D721Med (cell line): Measurements from ENCODE around the gene ATP8A2.

ENCODE experiments used
- DNase-seq: peaks from one replicate; pipeline ENCODE4 v3.0.0; 2011; ENCODE audit warnings: low spot score; ENCODE audit not compliant: insufficient read length
- FAIRE-seq: peaks from 2 replicates; lab custom pipeline; 2011; peaks lifted over from hg19 to GRCh38; lab: Jason Lieb, UNC
- CTCF ChIP-seq: IDR thresholded peaks from 2 replicates; pipeline ENCODE4 v1.5.1; 2012; ENCODE audit warnings: mild to moderate bottlenecking, control low read depth; ENCODE audit not compliant: insufficient read depth; ENCODE audit errors: missing control alignments

The ATP8A2 gene

GRCh38 chr13:25803641-25804040, 431.9 kb downstream of the ATP8A2 start:
- no peak for TF ChIP-seq CTCF

GRCh38 chr13:25806264-25806974, 434.6 kb downstream of the ATP8A2 start:
- DNase-seq (no peak), FAIRE-seq (no peak)
- no peak for TF ChIP-seq CTCF

More at GRCh38 chr13:25803641-25804040, 431.9 kb downstream of the ATP8A2 start:
- FAIRE-seq (no peak), DNase-seq (no peak)

- no peak for TF ChIP-seq CTCF
These were observed 435.8 kb downstream of the ATP8A2 start for GRCh38 chr13:25807562-25807961.

GRCh38 chr13:25811506-25811905, 439.7 kb downstream of the ATP8A2 start:
- FAIRE-seq (no peak), DNase-seq (no peak)
- TF ChIP-seq CTCF: no peak

More at GRCh38 chr13:25807562-25807961, 435.8 kb downstream of the ATP8A2 start:
- DNase-seq: no peak
- no peak for FAIRE-seq

- DNase-seq (no peak), FAIRE-seq (no peak)
- TF ChIP-seq CTCF: no peak
These were observed 444.5 kb downstream of the ATP8A2 start for GRCh38 chr13:25816239-25816638.

- no peak for DNase-seq
These were observed 448.2 kb downstream of the ATP8A2 start for GRCh38 chr13:25819856-25820530.

More at GRCh38 chr13:25819856-25820530, 448.2 kb downstream of the ATP8A2 start:
- TF ChIP-seq CTCF: no peak
- no peak for FAIRE-seq
